BJ (cell line): Measurements from ENCODE around the gene RBBP4. TPM values are rescaled to one million over a fixed set of nuclear protein-coding genes. Genes with fewer than 3 reads are reported as not detected.

Experiments
- CTCF ChIA-PET: fragments of 350-600 bp; formaldehyde crosslinking; extraction: SDS; loops from one replicate; lab custom pipeline; 2021; ENCODE audit warnings: antibody characterized with exemption, inconsistent platforms; lab: Yijun Ruan, JAX
- POLR2A ChIA-PET: fragments of 300-600 bp; sonication (Branson Sonifier 250); formaldehyde crosslinking; extraction: SDS; loops from one replicate; lab custom pipeline; 2021; ENCODE audit warnings: antibody characterized with exemption; lab: Charles Lee
- DNase-seq: peaks from one replicate; pipeline ENCODE4 v3.0.0-alpha.2; 2011; ENCODE audit warnings: low read depth
- H3K27me3 ChIP-seq: 2 replicates; pipeline ENCODE4 v1.6.0; 2011; ENCODE audit warnings: low read length; ENCODE audit not compliant: control insufficient read depth, insufficient read depth
- H3K36me3 ChIP-seq: 2 replicates; pipeline ENCODE4 v1.5.1; 2011; ENCODE audit warnings: low read length; ENCODE audit not compliant: control insufficient read depth, insufficient read depth
- H3K4me3 ChIP-seq: 2 replicates; pipeline ENCODE4 v1.5.1; 2011; ENCODE audit warnings: low read depth, mild to moderate bottlenecking, control low read depth, low read length
- CTCF ChIP-seq: IDR thresholded peaks from 2 replicates; pipeline ENCODE4 v1.5.1; 2011; ENCODE audit warnings: low read depth, mild to moderate bottlenecking, control low read depth, inconsistent platforms, low read length, moderate library complexity; ENCODE audit not compliant: insufficient read depth
- polyA plus RNA-seq: library from polyadenylated mRNA; depleted of rRNA; stranded (reverse); fragments of >200 nt; gene quantifications from 2 replicates; pipeline ENCODE4 v1.2.3, GENCODE V29; 2011; rRNA removed
- small RNA-seq: library from RNA; depleted of rRNA; stranded (forward); fragments of <200 nt; gene quantifications from one replicate; pipeline ENCODE3, GENCODE V24; 2012; ENCODE audit warnings: low replicate concordance, low read depth; ENCODE audit not compliant: insufficient read length

Gene RBBP4
- polyA plus RNA-seq, 1 experiment: 67.0 TPM

- CTCF ChIA-PET: interaction anchor here (0.7 to 2.4 kb wide), 5 partner anchors 10 to 45 kb away, joined by 3 to 14 read pairs (median 4); no protein-coding TSS in a partner anchor
- POLR2A ChIA-PET: no interaction called here
- no peak for TF ChIP-seq CTCF
- H3K36me3 ChIP-seq: no peaks in the 10 kb centered on the region
- no peak overlapping the region for H3K4me3 ChIP-seq
- no peak for DNase-seq
- H3K27me3 ChIP-seq: no peaks in the 10 kb centered on the region
Measured at GRCh38 chr1:32728413-32729077, 77.5 kb downstream of the RBBP4 start.

- DNase-seq: no peak
- Histone ChIP-seq H3K27me3 (no peaks in the 10 kb centered on the region), H3K4me3 (no peak overlapping the region), H3K36me3 (no peaks in the 10 kb centered on the region)
- POLR2A ChIA-PET: no interaction called here
- CTCF ChIA-PET: interaction anchor here (1.1 to 2.4 kb wide), 3 partner anchors 13 to 105 kb away, joined by 3 to 14 read pairs (median 5); no protein-coding TSS in a partner anchor
- no peak for TF ChIP-seq CTCF
Measured at GRCh38 chr1:32729254-32730046, 78.4 kb downstream of the RBBP4 start.

- H3K27me3 ChIP-seq: no peaks in the 10 kb centered on the region; the same call in 1 of the 2 replicates
- no peak for TF ChIP-seq CTCF
- POLR2A ChIA-PET: no interaction called here
- no peak overlapping the region for H3K4me3 ChIP-seq
- no peak for DNase-seq
- CTCF ChIA-PET: no interaction called here
- no peaks in the 10 kb centered on the region for H3K36me3 ChIP-seq
Measured at GRCh38 chr1:32733582-32734321, 82.7 kb downstream of the RBBP4 start.

Small RNAs within 50 kb of the gene (small RNA-seq; reads per million reads assigned to genes)
- gene RF00019: not detected

Other genes with a start within 250 kb of the RBBP4 start
- gene ZBTB8B, start 186.1 kb upstream of the RBBP4 start, polyA plus RNA-seq: not detected in 2 replicates
- gene ZBTB8A, start 111.8 kb upstream of the RBBP4 start, polyA plus RNA-seq: 3.7 and 5.4 TPM in 2 replicates
- 21.1 and 50.9 TPM in 2 replicates for gene ZBTB8OS, start 658 bp upstream of the RBBP4 start, polyA plus RNA-seq
- 57.3 and 60.5 TPM in 2 replicates for gene SYNC, start 51.6 kb downstream of the RBBP4 start, polyA plus RNA-seq
- 71.8 and 75.3 TPM in 2 replicates for gene YARS1, start 166.2 kb downstream of the RBBP4 start, polyA plus RNA-seq
- gene S100PBP, start 166.4 kb downstream of the RBBP4 start, polyA plus RNA-seq: 20.7 and 31.8 TPM in 2 replicates
- 1.1 and 1.2 TPM in 2 replicates for gene FNDC5, start 219.7 kb downstream of the RBBP4 start, polyA plus RNA-seq
- gene HPCA, start 235.3 kb downstream of the RBBP4 start, polyA plus RNA-seq: not detected in 2 replicates